Measurements from ENCODE around the gene CLDN3. TPM values are rescaled to one million over a fixed set of nuclear protein-coding genes. Genes with fewer than 3 reads are reported as not detected.

Gene CLDN3, protein sequence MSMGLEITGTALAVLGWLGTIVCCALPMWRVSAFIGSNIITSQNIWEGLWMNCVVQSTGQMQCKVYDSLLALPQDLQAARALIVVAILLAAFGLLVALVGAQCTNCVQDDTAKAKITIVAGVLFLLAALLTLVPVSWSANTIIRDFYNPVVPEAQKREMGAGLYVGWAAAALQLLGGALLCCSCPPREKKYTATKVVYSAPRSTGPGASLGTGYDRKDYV
- total RNA-seq, result not detected

DNA sequence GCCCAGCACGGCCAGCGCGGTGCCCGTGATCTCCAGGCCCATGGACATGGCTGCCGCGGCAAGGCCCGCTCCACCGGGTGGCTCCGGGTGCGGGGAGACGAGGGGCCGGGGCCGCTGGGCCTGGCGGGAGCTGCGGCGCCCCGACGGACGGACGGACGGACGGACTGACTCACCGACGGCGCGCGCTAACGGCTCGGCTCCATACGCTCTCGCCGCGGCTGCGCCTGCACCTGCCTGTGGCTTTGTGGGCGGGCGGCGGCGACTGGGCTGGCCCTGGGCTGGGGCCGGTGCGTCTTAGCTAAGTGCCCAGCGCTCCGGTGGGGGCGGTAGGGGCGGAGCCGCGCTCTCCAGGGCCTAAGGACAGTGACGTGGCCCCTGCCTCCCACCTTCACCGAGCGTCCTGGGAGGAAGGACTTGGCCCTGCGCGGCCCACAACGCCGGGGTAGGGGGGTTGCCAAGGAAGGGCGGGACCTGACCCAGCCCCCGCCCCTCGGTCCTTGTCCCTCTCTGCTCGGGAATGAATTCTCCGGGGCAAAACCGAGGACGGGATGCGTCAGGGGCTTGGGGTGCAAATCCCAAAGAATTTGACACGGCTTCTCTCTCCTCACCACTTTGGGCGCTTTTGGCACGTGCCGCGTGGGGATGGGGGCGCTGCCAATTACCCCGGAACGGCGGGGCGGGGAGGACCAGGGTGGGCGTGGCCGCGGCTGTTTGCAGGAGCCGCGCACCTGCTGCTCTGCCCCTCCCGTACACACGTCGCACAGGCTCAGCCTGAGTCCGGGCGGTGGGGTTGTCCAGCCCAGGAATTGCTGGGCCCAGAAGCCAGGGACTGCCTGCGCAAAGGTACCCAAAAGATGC lies at the start of gene CLDN3:
TSS of gene CLDN3 (minus strand) at position 269 of the 858 bp plus-strand sequence. CDS start at position 48, 221 bp downstream.
- peak within 1 kb of the TSS; percentile 25 to 55 for H3K4me3 ChIP-seq
- H3K4me1 ChIP-seq, result peaks cover 0 to 7% of the 10 kb centered on the region in 2 donors
- no peak within 1 kb of the TSS for H3K27ac ChIP-seq
- H3K27me3 ChIP-seq, result peaks cover 13% of the 10 kb centered on the region
- no peaks in the 10 kb centered on the region for H3K9me3 ChIP-seq
- DNase-seq (ENCODE audit: low spot score in 2 of 2), result no peak
- intact Hi-C loops (cut with DNase I), result no loop called here
- no peak for TF ChIP-seq CTCF (IDR thresholded peaks at IDR 0.05)
- H3K36me3 ChIP-seq, result no peaks in the 10 kb centered on the region

DNA sequence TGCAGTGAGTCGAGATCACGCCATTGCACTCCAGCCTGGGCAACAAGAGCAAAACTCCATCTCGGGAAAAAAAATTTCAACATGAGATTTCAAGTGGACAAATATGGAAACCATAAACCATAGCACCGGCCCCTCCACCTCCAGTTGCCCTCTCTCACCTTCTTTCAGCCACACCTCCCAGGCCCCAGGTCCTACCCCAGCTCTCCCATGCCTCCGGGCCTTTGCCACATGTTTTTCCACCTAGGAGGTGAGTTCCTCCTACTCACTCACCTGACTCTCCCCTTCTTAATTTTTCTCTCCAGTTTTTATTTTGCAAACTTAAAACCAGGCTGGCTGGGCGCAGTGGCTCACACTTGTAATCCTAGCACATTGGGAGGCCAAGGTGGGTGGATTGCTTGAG lies 47.1 kb upstream of the CLDN3 start:
- H3K9me3 ChIP-seq, result no peaks in the 10 kb centered on the region
- H3K4me1 ChIP-seq, result no peaks in the 10 kb centered on the region
- intact Hi-C loops (cut with DNase I), result no loop called here
- H3K27me3 ChIP-seq, result no peaks in the 10 kb centered on the region
- H3K4me3 ChIP-seq, result no peak overlapping the region
- TF ChIP-seq CTCF (IDR thresholded peaks at IDR 0.05), result no peak
- DNase-seq (ENCODE audit: low spot score in 2 of 2), result peak in 1 of 2 donors; percentile 25
- H3K27ac ChIP-seq, result no peak overlapping the region
- no peaks in the 10 kb centered on the region for H3K36me3 ChIP-seq

- DNase-seq (ENCODE audit: low spot score in 2 of 2), result peak in 1 of 2 donors; percentile 58
- Histone ChIP-seq H3K27me3 (no peaks in the 10 kb centered on the region), H3K27ac (no peak overlapping the region), H3K36me3 (no peaks in the 10 kb centered on the region), H3K4me1 (no peaks in the 10 kb centered on the region), H3K4me3 (no peak overlapping the region), H3K9me3 (no peaks in the 10 kb centered on the region)
- TF ChIP-seq CTCF (IDR thresholded peaks at IDR 0.05), result no peak
- intact Hi-C loops (cut with DNase I), result no loop called here
Observed at GRCh38 chr7:73815436-73815835, 45.4 kb upstream of the CLDN3 start.

GRCh38 chr7:73812996-73813395 lies 42.9 kb upstream of the CLDN3 start:
- intact Hi-C loops (cut with DNase I), result no loop called here
- Histone ChIP-seq H3K36me3 (no peaks in the 10 kb centered on the region), H3K27ac (no peak overlapping the region), H3K9me3 (no peaks in the 10 kb centered on the region), H3K4me3 (no peak overlapping the region), H3K27me3 (no peaks in the 10 kb centered on the region), H3K4me1 (no peaks in the 10 kb centered on the region)
- no peak for DNase-seq (ENCODE audit: low spot score in 2 of 2)
- no peak for TF ChIP-seq CTCF (IDR thresholded peaks at IDR 0.05)

GRCh38 chr7:73811760-73812168 lies 41.7 kb upstream of the CLDN3 start:
- Histone ChIP-seq H3K27me3 (no peaks in the 10 kb centered on the region), H3K4me3 (no peak overlapping the region), H3K9me3 (no peaks in the 10 kb centered on the region), H3K27ac (no peak overlapping the region), H3K36me3 (no peaks in the 10 kb centered on the region), H3K4me1 (no peaks in the 10 kb centered on the region)
- TF ChIP-seq CTCF (IDR thresholded peaks at IDR 0.05), result peak; percentile 80 to 92 (median 82)
- intact Hi-C loops (cut with DNase I), result loop anchor here (1.0 kb wide), 1 partner anchor 44 kb away; no protein-coding TSS in a partner anchor
- peak in 1 of 2 donors; percentile 80 for DNase-seq (ENCODE audit: low spot score in 2 of 2)

Data from ascending aorta (tissue), 2 donors.